Endothelial cell of umbilical vein (primary cell): ENCODE data around the gene RALGAPA1. TPM values are rescaled to one million over a fixed set of nuclear protein-coding genes. Genes with fewer than 3 reads are reported as not detected.

Source experiments
- BruUV-seq: library from RNA; stranded (reverse); fragments of 400-500 nt; replicated peaks from 2 replicates; lab custom pipeline; 2021; lab: Mats Ljungman, UMichigan
- CTCF ChIA-PET: fragments of 300-600, 350-600 bp; sonication (Branson Sonifier 250); formaldehyde crosslinking; loops from one replicate; lab custom pipeline; 2021; ENCODE audit warnings: antibody characterized with exemption, inconsistent platforms; lab: Charles Lee
- POLR2A ChIA-PET: fragments of 300-600, 350-600 bp; sonication (Branson Sonifier 250); formaldehyde crosslinking; loops from one replicate; lab custom pipeline; 2021; ENCODE audit warnings: antibody characterized with exemption, inconsistent platforms; lab: Charles Lee
- DNase-seq: peaks from one replicate; pipeline ENCODE4 v3.0.0-alpha.2; 2011; ENCODE audit warnings: low read depth, low spot score
- FAIRE-seq: peaks from 2 replicates; lab custom pipeline; 2011; peaks lifted over from hg19 to GRCh38; lab: Jason Lieb, UNC
- H2AFZ ChIP-seq: 2 replicates; pipeline ENCODE4 v1.6.0; 2012; ENCODE audit warnings: low read depth, low read length, control low read depth, inconsistent platforms
- H3K27ac ChIP-seq: 2 replicates; pipeline ENCODE4 v1.5.1; 2011; ENCODE audit warnings: low read depth, mild to moderate bottlenecking, control low read depth, low read length, moderate library complexity; ENCODE audit not compliant: insufficient read depth
- H3K27me3 ChIP-seq, 2 experiments: 2 replicates each; pipeline versions ENCODE4 v1.6.0 to v1.6.1; 2011; ENCODE audit warnings: low read length in 2 of 2, mixed read lengths in 1 of 2; ENCODE audit not compliant: control insufficient read depth in 2 of 2, insufficient read depth in 2 of 2
- H3K36me3 ChIP-seq, 2 experiments: 2 replicates in 1 of 2; 3 replicates in 1 of 2; pipeline ENCODE4 v1.5.1; 2011; ENCODE audit warnings: low read length in 2 of 2, mild to moderate bottlenecking in 1 of 2, moderate library complexity in 1 of 2; ENCODE audit not compliant: control insufficient read depth in 2 of 2, insufficient read depth in 2 of 2; ENCODE audit errors: extremely low read depth in 1 of 2
- H3K4me1 ChIP-seq: 3 replicates; pipeline ENCODE4 v1.5.1; 2011; ENCODE audit warnings: mild to moderate bottlenecking, low read length; ENCODE audit not compliant: control insufficient read depth, insufficient read depth; ENCODE audit errors: extremely low read depth
- H3K4me2 ChIP-seq: 2 replicates; pipeline ENCODE4 v1.6.1; 2011; ENCODE audit warnings: low read length, control low read depth, mixed read lengths; ENCODE audit not compliant: insufficient read depth
- H3K4me3 ChIP-seq, 3 experiments: fragments of 200-600 bp in 1 of 3; sonication (generic), shearing (Covaris generic) in 1 of 3; replicated peaks in 1 of 3; 2 replicates each; pipeline ENCODE4 v1.5.1; 2011 to 2016; ENCODE audit warnings: control low read depth in 3 of 3, low read length in 3 of 3, mild to moderate bottlenecking in 2 of 3, inconsistent platforms in 1 of 3, low read depth in 1 of 3, moderate library complexity in 1 of 3; ENCODE audit not compliant: insufficient read depth in 1 of 3
- H3K79me2 ChIP-seq: 2 replicates; pipeline ENCODE4 v1.6.0; 2012; ENCODE audit warnings: low read length, inconsistent platforms; ENCODE audit not compliant: control insufficient read depth, insufficient read depth
- H3K9ac ChIP-seq: replicated peaks from 2 replicates; pipeline ENCODE3; 2011; ENCODE audit warnings: low read length, control low read depth; ENCODE audit not compliant: insufficient read depth; ENCODE audit errors: extremely low read depth
- H3K9me1 ChIP-seq: replicated peaks from 3 replicates; pipeline ENCODE4 v1.6.0; 2011; ENCODE audit warnings: mild to moderate bottlenecking, low read length; ENCODE audit not compliant: control insufficient read depth, insufficient read depth; ENCODE audit errors: extremely low read depth
- H3K9me3 ChIP-seq: replicated peaks from 2 replicates; pipeline ENCODE4 v1.5.1; 2012; ENCODE audit warnings: low read length, inconsistent platforms; ENCODE audit not compliant: control insufficient read depth, insufficient read depth
- H4K20me1 ChIP-seq: replicated peaks from 2 replicates; pipeline ENCODE3; 2011; ENCODE audit warnings: mild to moderate bottlenecking, low read length; ENCODE audit not compliant: control insufficient read depth, insufficient read depth; ENCODE audit errors: extremely low read depth
- CTCF ChIP-seq, 2 donors: IDR thresholded peaks; 1 replicate in 1 of 2; 2 replicates in 1 of 2; pipeline ENCODE4 v1.5.1; 2011; ENCODE audit warnings: low read length in 2 of 2, mild to moderate bottlenecking in 2 of 2, moderate library complexity in 2 of 2, control low read depth in 1 of 2, inconsistent platforms in 1 of 2, low read depth in 1 of 2; ENCODE audit not compliant: insufficient read depth in 1 of 2; ENCODE audit errors: extremely low read depth in 1 of 2
- EZH2 ChIP-seq: IDR thresholded peaks from 2 replicates; pipeline ENCODE4 v1.6.1; 2012; ENCODE audit warnings: borderline replicate concordance, low read depth, mild to moderate bottlenecking, moderate library complexity, low read length, inconsistent platforms; ENCODE audit not compliant: severe bottlenecking
- FOS ChIP-seq: IDR thresholded peaks from 2 replicates; pipeline ENCODE4 v1.6.1; 2011; ENCODE audit warnings: mild to moderate bottlenecking, low read length, moderate library complexity, borderline replicate concordance; ENCODE audit not compliant: insufficient read depth
- GATA2 ChIP-seq: IDR thresholded peaks from 2 replicates; pipeline ENCODE4 v1.7.0; 2011; ENCODE audit warnings: low read depth, mild to moderate bottlenecking, moderate library complexity, mixed read lengths, low read length; ENCODE audit not compliant: insufficient read length, insufficient read depth
- JUN ChIP-seq: IDR thresholded peaks from 2 replicates; pipeline ENCODE4 v1.6.1; 2011; ENCODE audit warnings: borderline replicate concordance, low read depth; ENCODE audit not compliant: insufficient read length, insufficient read depth
- MAX ChIP-seq: IDR thresholded peaks from 2 replicates; pipeline ENCODE4 v1.6.1; 2011; ENCODE audit not compliant: insufficient read depth, insufficient read length
- MYC ChIP-seq: IDR thresholded peaks from one replicate; pipeline ENCODE4 v1.6.1; 2011; ENCODE audit warnings: mild to moderate bottlenecking, low read depth, low read length
- POLR2A ChIP-seq: IDR thresholded peaks from 2 replicates; pipeline ENCODE4 v1.6.1; 2012; ENCODE audit warnings: low read depth, mild to moderate bottlenecking, control low read depth, low read length
- POLR2AphosphoS5 ChIP-seq: IDR thresholded peaks from 2 replicates; pipeline ENCODE4 v1.6.1; 2012; ENCODE audit warnings: low read depth, mild to moderate bottlenecking, control low read depth, low read length, moderate library complexity; ENCODE audit not compliant: insufficient read depth
- dilution Hi-C: fragments of 300-500 bp; cut with MboI; formaldehyde crosslinking; loops from one replicate; pipeline ENCODE4 v1.15.0; 2019; ENCODE audit warnings: low sequenced_read_pairs; ENCODE audit not compliant: extremely low pct_ligation_motif_present
- intact Hi-C: fragments of 100-400 bp; cut with micrococcal nuclease; formaldehyde crosslinking; loops from one replicate; pipeline ENCODE4 v1.10.0; 2022
- polyA plus RNA-seq, 4 experiments: library from polyadenylated mRNA; depleted of rRNA in 3 of 4; stranded (reverse) in 3 of 4; unstranded in 1 of 4; fragments of >200 nt; gene quantifications; 2 replicates each; pipeline versions ENCODE4 v1.2.1 to v1.2.3, GENCODE V29; 2011 to 2012; ENCODE audit warnings: missing spikeins in 1 of 4
- total RNA-seq: library from RNA; stranded (reverse); gene quantifications from 2 replicates; pipeline ENCODE4 v1.2.3, GENCODE V29; 2021

The RALGAPA1 gene
- total and polyA plus RNA-seq, 2 donors (not counting 3 experiments of a cell fraction or from before 2014, with no cell fraction given), result 6.1 to 30.9 TPM

DNA sequence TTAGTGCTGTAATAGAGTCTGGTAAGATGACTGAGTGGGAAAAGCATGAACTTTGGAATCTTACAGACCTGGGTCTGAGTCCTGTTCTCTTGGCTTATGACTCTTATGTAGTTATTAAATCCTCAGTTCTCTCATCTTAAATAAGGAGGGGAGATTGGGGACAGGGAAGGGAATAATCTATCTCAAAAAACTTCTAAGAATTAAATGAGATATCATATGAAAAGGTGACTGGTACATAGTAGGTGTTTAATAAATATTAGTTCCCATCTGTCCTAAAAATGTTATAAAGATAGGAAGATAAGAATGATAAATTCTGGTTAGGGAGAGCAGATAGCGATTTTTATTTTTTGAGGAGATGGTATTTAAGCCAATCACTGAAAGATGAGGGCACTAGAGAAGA is 156.1 kb downstream of the RALGAPA1 start:
- H3K4me3 ChIP-seq, result no peak overlapping the region
- DNase-seq, result no peak
- no peaks in the 10 kb centered on the region for H3K27me3 ChIP-seq
- H3K79me2 ChIP-seq, result no peaks in the 10 kb centered on the region
- intact Hi-C loops, result no loop called here
- no peaks in the 10 kb centered on the region for H3K9me1 ChIP-seq
- H3K4me1 ChIP-seq, result no peaks in the 10 kb centered on the region
- no TSS peak for BruUV-seq
- dilution Hi-C loops, result no loop called here
- POLR2A ChIA-PET, result no interaction called here
- H3K36me3 ChIP-seq, result no peaks in the 10 kb centered on the region
- no peaks in the 10 kb centered on the region for H3K9me3 ChIP-seq
- TF ChIP-seq POLR2A, result no peak
- TF ChIP-seq EZH2, result no peak
- no peak for TF ChIP-seq FOS
- no peak for TF ChIP-seq CTCF (IDR thresholded peaks at IDR 0.05; ENCODE audit: extremely low read depth in 1 of 2, insufficient read depth in 1 of 2, low read depth in 1 of 2, low read length in 2 of 2)
- no peak for TF ChIP-seq MAX
- TF ChIP-seq JUN, result no peak
- no peak for TF ChIP-seq POLR2AphosphoS5
- TF ChIP-seq MYC, result no peak
- no peak for TF ChIP-seq GATA2
- CTCF ChIA-PET, result no interaction called here
- no peak for FAIRE-seq
- no peaks in the 10 kb centered on the region for H4K20me1 ChIP-seq
- no peak overlapping the region for H2AFZ ChIP-seq
- H3K27ac ChIP-seq, result no peak overlapping the region
- no peak overlapping the region for H3K9ac ChIP-seq
- H3K4me2 ChIP-seq, result no peak overlapping the region
